A204.1 (cell line): ENCODE data around the gene MUL1.
"Not testable (repeated sequence)": the region's sequence is repeated elsewhere in the genome, so short reads cannot be mapped to it uniquely, and the experiment has no call there.

Experiments used
- FAIRE-seq: peaks from 2 replicates; lab custom pipeline; 2012; peaks lifted over from hg19 to GRCh38; lab: Jason Lieb, UNC

The MUL1 gene, protein sequence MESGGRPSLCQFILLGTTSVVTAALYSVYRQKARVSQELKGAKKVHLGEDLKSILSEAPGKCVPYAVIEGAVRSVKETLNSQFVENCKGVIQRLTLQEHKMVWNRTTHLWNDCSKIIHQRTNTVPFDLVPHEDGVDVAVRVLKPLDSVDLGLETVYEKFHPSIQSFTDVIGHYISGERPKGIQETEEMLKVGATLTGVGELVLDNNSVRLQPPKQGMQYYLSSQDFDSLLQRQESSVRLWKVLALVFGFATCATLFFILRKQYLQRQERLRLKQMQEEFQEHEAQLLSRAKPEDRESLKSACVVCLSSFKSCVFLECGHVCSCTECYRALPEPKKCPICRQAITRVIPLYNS

DNA sequence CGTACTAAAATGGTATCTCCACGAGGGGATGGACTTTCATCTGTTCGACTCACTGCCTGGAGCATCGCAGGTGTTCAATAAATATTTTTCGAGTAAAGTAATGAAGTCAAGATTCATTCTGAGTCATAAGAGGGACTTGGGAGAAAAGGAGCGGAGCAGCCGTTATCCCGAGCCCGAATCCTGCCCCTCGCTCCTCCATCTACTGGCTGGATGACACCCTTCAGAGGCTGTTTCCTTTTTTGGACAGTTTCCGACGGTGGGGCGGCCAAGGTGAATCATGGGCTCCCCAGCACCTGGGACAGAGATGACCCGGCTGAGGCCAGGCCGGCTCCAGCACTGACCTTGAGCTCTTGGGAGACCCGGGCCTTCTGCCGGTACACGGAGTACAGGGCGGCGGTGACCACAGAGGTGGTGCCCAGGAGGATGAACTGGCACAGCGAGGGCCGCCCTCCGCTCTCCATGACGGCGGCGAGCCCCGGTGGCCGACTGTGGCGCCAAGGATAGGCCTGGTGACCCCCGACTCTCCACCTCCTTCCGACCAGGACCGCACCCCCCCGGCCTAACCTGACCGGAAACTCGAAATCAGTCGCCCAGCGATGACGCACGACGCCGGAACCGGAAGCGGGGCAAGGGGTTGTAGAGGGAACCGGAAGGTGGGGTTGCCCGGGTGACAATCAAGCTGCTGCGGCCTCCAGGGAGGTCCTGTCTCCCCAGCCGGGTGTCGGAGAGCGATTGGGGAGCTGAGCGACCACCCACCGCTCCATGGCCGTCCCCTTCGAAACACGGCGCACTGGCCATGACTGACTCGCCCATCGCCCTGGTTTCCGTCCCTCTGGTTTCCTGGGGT, at the start of gene MUL1:
TSS of gene MUL1 (minus strand) at position 588 of the 847 bp plus-strand sequence. CDS start at position 461, 127 bp downstream.
- FAIRE-seq: no peak

DNA sequence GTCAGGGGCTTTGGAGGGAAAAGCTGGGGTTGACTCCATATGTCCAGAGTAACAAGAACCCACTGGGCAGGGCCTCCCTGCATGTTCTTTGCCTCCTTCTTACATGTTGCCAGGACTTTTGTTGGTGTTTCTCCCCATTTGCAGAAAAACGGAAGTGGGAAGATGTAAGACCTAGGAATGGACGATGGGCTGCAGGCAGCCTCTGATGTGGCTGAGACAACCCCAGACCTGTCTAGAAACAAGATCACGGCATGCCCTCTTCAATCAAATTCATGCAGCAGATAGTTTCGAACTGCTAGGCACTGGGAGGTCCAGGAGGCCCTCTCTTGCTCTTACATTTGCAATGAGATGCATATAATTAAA, 47.8 kb upstream of the MUL1 start:
- FAIRE-seq: no peak

DNA sequence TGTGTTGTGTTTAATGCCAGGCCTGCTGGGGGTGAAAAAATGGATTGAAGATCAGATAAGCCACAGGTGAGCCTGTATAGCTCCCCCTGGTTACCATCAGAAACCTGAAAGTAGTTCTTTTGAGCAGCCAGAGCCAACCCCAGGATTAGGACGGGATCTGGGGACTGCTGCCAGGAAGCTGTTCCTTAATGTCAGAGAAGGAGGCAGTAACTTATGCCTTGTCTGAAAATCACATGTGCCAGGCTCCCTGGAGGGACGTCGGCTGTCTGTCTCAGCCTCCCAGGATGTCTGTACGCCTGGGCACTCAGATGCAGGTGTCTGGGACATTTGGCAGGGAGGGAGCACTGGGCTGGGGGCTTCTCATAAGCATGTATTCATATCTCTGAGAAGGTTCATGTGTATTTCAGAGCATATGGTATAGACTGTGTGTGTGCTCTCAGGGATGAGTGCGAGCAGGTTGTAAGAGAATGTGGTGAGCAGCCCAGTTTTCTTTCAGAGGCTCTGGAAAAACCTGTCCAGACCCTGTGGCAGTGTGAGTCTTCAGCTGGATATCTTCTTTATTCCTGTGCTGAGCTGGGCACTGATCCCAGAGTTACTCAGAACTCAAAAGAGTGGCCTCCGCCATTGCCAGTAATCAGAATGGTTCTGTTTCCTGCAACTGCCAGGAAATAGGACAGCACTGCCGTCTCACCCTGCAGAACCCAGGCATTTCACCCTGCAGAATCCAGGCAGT, 47.2 kb upstream of the MUL1 start:
- no peak for FAIRE-seq

DNA sequence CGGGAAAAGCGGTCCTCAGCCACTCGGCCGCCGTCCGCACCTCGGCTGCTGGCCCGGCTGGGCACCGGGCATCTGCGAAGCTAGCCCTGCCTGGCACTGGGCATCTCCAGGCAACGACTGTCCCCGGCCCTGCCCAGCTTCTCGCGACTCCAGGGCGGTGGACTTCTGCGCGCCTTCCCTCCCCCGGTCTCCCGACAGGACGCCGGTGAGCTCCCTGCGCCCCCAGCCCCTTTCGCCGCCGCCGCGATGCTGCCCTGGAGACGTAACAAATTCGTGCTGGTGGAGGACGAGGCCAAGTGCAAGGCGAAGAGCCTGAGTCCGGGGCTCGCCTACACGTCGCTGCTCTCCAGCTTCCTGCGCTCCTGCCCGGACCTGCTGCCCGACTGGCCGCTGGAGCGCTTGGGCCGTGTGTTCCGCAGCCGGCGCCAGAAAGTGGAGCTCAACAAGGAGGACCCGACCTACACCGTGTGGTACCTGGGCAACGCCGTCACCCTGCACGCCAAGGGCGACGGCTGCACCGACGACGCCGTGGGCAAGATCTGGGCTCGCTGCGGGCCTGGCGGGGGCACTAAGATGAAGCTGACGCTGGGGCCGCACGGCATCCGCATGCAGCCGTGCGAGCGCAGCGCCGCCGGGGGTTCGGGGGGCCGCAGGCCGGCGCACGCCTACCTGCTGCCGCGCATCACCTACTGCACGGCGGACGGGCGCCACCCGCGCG, 44.9 kb upstream of the MUL1 start:
- no peak for FAIRE-seq

DNA sequence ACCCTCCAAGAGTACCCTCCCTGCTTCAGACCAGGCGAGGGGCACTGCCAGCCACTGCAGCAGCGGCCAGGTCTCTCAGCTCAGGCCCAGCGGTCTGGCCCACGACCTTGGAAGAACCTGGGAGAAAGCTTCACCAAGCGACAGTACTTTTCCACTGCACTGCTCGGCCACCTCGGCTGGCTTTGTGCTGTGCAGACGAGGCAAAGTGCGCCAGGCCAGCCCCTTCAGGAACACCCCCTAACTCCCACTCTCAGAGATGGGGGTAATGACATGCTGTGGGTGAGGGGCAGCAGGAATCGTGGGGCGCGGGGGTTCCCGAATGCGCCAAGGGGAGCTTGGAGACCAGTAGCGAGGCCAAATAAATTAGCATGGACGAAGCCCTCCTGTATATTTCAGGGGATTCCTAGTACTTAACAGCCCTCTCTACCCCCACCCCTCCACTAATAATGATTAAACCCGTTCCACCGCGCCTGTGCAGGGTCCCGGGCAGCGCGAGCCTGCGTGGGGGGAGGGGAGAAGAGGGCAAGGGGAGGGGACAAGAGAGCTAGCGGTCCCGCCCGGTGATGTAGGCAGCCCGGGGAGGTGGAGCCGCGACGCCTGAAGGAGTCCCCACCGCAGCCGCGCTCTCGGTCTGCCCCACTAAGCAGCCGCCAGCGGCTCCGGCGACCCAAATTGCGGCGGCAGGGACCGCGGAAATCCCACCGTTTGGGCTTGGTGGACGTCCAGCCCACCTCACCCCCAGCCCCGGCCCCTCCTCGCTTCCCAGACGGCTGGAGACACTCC, 44.2 kb upstream of the MUL1 start, which contains the start of gene FAM43B:
TSS of gene FAM43B (plus strand) at position 629 of the 783 bp plus-strand sequence. CDS start 401 bp downstream, outside the sequence.
- FAIRE-seq: peak; percentile 65

DNA sequence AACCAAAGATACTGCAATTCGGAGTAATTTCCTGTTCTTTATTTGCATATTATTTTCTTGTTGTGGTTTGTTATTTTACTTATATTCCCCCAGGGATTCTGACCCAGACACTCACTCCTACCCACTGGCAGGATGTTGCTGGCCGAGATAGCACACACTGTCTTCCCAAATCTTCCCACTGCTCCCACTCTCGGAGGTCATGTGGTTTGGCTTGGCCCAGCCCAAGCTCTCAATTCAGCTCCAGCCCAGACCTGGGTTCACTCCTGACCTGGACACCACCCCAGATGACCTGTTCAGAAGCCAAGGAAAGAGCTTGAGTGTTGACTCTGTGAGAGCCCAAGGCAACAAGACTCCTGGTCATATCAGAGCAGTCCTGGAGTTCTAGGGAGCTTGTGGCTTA, 43.2 kb upstream of the MUL1 start:
- no peak for FAIRE-seq

DNA sequence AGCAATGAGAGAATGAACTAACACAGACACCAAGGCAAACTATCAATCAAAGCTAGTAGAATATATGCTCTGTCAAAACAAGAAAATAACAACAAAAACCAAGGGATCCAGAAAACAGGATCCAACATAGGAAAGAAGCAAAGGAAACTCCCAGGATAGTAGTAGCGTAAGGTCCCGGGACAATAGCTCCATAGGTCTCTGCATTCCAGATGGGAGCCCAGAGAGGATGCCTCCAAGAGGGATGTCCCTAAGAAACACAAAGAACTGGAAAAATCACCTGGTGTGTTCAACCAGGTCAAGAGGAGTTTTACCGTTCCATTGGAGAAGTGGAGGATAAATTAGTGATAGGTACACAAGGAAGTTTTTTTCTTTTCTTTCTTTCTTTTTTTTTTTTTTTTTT, 38.7 kb upstream of the MUL1 start:
- FAIRE-seq: no peak

DNA sequence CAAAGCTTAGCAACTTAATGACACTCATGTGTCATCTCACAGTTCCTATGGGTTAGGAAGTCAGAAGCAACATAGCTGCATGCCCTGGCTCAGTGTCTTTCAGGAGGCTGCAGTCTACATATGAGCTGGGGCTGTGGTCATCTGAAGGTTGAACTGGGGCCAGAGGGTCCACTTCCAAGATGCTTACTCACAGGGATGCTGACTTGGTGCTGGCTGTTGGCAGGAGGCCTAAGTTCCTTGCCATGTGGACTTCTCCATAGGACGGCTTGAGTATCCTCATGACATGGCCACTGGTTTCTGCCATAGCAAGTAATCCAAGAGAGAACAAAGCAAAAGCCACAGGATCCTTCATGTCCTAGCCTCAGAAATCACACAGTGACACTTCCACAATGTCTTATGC, 32.3 kb upstream of the MUL1 start:
- FAIRE-seq: no peak

DNA sequence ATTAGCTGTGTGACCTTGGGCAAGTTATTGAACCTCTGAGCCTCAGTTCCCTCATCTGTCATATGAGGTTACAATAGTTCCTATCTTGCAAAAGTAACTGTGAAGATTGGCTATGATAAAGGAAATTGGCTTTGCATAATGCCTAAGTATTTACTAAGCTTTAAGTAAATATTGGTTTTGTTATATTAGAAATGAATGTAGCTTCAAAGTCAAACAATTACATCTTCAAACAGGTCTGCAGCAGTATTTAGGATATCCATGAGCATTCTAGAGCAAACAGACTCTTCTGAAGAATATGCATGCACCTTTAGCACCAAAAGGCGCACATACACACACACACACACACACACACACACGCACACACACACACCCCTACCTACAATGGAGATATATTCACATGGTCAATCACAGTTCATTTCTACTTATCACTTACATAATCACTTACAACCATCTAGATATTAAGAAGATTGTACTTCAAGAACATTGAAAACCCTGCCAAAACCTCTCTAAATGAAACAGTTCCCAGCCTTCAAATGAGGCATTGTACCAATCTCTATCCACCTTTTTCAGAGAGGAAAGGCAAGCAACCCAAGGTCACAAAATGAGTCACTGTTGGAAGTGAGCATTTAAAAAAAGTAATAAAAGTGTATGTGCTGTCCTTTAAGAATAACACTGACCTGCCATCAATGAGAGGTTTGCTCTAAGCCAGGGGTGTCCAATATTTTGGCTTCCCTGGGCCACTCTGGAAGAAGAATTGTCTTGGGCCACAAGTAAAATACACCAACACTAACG, 31.0 kb upstream of the MUL1 start:
- no peak for FAIRE-seq

DNA sequence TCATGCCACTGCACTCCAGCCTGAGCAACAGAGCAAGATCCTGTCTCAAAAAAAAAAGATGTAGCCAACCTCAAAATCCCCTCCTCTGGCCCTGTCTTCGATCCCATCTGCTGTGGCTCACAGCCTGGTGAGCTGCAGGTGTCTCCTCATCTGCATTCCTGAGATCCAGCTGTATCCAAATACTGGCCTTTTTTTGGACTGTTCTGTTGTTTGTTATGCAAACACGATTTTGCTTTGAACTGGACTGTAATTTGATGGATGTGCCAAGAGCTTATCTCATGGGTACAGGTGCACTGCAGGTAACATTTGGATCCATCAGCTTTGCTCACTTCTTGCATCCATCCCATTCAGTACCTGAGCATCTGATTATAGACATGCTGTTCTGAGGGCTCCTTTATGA, 30.3 kb upstream of the MUL1 start:
- FAIRE-seq: no peak

DNA sequence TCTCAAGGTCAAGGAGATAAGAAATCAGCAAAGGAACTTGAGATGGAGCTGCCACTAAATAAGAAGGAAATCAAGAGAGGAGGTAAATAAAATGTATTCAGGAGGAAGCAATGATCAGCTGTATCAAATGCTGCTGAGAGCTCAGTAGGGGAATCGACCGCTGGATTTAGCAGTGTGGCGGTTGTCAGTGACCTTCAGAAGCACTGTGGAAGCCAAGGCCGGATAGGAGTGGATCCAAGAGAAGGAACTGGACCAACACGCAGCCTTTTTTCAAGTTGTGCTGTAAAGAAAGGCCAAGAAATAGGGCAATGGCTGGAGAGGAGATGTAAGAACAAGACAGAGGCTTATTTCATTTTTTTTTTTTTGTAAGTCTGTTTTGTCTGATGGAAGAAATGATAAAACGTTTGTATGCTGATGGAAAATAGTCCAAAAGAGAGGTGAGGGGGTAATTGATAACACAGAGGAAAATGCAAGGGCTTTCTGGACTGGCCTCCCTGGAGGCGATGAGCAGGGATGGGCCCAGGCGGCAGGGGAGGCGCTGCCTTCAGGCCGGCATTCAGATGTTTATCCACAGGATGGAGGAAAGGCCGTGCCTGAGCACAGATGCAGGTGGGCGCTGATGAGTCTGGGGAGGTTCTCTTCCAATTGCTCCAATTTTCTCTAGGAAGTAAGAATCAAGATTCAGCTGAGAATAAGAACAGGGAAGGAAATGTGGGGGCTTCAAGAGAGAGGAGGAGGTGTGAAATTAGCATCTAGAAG, 26.9 kb upstream of the MUL1 start:
- FAIRE-seq: no peak

DNA sequence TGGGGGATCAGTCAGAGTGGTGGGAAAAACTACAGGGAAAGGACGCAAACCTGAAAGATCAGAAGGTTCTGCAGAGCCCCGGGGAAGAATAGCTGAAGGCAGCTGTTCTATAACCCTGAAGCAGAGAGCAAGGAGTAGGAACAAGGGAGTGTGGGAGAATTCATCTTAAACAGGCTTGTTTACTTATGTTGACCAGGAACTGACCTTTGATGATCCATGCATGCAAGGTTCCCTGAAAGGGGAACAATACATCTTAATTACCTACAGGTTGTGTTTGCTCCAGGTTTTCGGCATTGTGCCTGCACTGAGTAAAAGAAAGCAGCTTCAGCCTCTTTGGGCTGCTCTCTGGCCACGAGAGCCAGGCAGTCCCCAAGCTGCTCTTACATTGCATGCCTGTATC, 25.7 kb upstream of the MUL1 start:
- no peak for FAIRE-seq

DNA sequence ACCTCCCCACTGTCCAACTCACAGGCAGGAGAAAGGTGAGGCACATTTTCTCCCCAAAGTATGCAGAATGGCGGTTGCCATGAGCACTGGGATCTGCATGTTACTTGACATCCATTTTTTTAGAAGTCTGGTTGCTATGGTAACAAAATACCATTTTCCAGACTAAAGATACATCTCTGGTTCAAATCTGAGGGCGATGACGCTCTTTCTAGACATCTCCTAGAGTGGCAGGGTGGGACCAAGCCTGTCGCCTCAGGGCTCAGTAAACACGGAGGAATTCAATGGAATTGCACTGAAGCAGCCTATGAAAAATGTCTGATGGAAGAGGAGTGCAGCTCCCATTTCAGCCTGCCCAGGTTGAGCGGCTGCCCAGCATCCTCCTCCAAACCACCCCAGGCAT, 22.9 kb upstream of the MUL1 start:
- no peak for FAIRE-seq

DNA sequence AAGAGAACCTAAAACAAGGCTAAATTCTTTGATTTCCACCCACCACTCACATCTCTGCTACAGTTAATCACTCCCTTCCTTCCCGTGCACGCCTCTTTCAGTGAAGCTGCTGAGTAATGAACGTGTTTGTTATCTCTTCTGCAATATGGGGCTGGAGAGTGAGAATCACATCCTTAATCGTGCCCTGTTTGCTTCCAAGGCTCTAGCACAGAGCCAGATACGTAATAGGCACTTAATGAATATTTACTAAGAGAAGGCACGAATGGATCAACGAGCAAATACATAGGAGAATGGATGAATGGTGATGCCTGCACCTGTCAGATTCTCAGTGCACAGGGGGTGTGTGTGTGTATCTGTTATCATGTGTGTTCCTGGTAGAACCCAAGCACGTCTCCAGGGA, 22.4 kb upstream of the MUL1 start:
- no peak for FAIRE-seq

DNA sequence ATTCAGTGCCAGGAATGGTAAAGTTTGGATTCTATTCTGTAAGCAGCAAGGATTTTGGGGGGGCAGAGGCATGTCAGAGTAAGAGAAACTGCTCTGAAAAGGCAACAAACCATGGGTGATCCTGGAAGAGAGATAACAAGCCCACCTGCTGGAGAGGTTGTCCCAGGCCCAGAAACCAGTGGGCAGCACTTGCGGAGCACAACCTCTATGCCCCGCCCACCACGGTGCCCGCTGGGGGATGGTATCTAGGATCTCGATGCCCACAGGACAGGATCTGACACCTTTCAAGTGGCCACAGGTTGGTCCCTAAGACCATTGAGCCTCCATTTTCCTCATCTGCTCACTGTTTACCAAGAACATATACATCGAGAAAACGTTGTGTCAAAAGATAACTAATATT, 20.3 kb upstream of the MUL1 start:
- FAIRE-seq: no peak

DNA sequence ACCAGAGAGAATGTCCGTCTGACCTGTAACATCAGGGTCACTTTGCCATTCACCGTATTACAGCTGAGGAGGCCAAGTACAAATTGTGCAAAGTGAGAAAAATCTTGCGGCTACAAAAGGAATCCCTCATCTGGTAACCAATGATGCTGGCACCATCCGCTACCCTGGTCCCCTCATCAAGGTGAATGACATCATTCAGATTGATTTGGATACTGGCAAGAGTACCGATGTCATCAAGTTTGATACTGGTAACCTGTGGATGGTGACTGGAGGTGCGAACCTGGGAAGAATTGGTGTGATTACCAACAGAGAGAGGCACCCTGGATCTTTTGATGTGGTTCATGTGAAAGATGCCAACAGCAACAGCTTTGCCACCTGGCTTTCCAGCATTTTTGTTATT, 18.3 kb upstream of the MUL1 start:
- no peak for FAIRE-seq

DNA sequence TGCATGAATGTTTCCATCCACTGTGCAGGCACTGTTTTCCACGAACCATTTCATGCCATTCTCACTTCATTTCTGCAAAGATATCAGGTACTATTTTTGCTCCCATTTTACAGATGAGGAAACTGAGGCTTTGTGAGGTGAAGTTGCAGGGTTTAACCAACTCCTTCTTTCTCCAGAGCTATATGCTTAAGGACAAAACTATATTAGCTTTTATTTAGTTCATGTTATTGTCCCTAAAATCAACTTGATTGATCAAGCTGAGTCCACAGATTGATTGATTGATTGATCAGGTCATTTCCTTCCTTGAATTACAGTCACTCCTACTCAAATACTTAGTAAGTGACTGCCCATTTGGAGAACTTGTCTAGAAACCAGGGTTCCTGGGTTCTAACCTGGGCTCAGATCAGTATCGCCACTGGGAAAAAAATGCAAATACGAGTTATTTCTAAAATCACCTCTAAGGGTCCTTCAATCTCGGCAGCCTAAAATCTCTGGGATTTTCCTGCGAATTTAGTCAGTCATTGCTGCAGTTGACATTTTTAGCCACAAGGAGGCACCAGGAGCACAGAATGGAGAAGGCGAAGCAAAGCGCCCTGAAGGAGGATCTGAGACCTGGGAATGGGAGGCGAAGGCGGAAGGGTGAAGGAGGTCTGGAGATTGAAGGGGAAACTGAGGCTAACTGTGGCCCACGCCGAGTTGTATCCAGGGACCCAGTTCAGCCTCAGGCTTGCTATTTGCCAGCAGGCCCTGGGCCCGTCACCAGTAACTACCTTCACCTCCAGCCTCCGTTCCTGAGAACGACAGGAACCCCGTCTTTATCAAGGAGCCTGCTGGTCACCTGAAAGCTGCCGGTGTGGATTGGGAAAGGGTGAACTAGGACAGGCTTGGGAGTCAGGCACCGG, 14.3 kb upstream of the MUL1 start:
- peak; percentile 94 for FAIRE-seq

DNA sequence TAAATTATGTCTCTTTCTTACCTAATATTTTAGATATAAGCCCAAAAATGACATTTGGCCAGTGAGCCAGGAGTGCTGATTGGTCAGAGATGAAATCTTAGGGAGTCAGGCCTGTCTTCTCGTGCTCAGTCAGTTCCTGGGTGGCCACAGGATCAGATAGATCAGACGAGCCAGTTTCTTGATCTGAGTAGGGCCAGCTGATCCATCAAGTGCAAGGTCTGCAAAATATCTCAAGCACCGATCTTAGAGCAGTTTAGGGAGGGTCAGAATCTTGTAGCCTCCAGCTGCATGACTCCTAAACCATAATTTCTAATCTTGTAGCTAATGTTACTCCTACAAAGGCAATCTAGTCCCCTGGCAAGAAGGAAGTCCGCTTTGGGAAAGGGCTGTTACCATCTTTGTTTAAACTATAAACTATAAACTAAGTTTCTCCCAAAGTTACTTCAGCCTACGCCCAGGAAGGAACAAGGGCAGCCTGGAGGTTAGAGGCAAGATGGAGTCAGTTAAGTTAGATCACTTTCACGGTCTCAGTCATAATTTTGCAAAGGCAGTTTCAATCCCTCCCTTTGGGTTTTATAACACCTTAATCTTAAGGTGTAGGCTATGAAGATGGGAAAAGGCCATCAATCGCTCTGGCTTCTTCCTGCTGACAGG, 11.8 kb upstream of the MUL1 start:
- FAIRE-seq: not testable (repeated sequence)
